Measurements from ENCODE around the gene ATXN7. TPM values are rescaled to one million over a fixed set of nuclear protein-coding genes. Genes with fewer than 3 reads are reported as not detected.

ATXN7 gene
- total RNA-seq, 1 donor from 2014 or later, result 22.1 TPM

DNA sequence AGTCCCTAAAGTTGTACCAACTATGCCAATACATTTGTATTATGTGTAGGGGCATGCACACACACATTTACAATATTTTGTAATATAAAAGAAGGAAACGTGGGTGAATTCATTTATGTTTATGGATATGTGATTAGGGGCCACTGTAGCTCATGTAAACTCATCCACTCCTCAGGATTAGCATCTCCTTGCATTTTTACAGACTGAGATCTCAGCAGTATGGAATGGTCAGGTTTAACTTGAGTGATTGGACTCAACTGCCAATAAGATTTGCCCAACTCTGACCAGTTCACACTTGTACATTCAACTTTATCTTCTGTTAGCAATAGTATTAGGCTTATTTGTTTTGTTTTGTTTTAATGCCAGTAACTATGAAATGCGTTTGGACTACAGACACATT, 123.2 kb downstream of the ATXN7 start:
- Mint-ChIP-seq H3K4me3 (ENCODE audit: unreplicated experiment) (no peak overlapping the region), H3K36me3 (ENCODE audit: unreplicated experiment) (no peaks in the 10 kb centered on the region), H3K27me3 (ENCODE audit: unreplicated experiment) (no peaks in the 10 kb centered on the region), H3K9me3 (ENCODE audit: unreplicated experiment) (no peaks in the 10 kb centered on the region), H3K4me1 (ENCODE audit: low read depth, unreplicated experiment) (no peaks in the 10 kb centered on the region), H3K27ac (ENCODE audit: unreplicated experiment) (no peak overlapping the region)
- TF ChIP-seq, protein P1, sequence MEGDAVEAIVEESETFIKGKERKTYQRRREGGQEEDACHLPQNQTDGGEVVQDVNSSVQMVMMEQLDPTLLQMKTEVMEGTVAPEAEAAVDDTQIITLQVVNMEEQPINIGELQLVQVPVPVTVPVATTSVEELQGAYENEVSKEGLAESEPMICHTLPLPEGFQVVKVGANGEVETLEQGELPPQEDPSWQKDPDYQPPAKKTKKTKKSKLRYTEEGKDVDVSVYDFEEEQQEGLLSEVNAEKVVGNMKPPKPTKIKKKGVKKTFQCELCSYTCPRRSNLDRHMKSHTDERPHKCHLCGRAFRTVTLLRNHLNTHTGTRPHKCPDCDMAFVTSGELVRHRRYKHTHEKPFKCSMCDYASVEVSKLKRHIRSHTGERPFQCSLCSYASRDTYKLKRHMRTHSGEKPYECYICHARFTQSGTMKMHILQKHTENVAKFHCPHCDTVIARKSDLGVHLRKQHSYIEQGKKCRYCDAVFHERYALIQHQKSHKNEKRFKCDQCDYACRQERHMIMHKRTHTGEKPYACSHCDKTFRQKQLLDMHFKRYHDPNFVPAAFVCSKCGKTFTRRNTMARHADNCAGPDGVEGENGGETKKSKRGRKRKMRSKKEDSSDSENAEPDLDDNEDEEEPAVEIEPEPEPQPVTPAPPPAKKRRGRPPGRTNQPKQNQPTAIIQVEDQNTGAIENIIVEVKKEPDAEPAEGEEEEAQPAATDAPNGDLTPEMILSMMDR (IDR thresholded peaks at IDR 0.05; ENCODE audit: partially characterized antibody, unreplicated experiment), result no peak
- no peak for DNase-seq

GRCh38 chr3:63988943-63989342, 125.3 kb downstream of the ATXN7 start:
- TF ChIP-seq, protein P1 (IDR thresholded peaks at IDR 0.05; ENCODE audit: partially characterized antibody, unreplicated experiment), result no peak
- no peak for DNase-seq
- H3K4me1 Mint-ChIP-seq (ENCODE audit: low read depth, unreplicated experiment), result no peaks in the 10 kb centered on the region
- no peaks in the 10 kb centered on the region for H3K27me3 Mint-ChIP-seq (ENCODE audit: unreplicated experiment)
- no peaks in the 10 kb centered on the region for H3K9me3 Mint-ChIP-seq (ENCODE audit: unreplicated experiment)
- H3K36me3 Mint-ChIP-seq (ENCODE audit: unreplicated experiment), result no peaks in the 10 kb centered on the region
- no peak overlapping the region for H3K27ac Mint-ChIP-seq (ENCODE audit: unreplicated experiment)
- no peak overlapping the region for H3K4me3 Mint-ChIP-seq (ENCODE audit: unreplicated experiment)

GRCh38 chr3:63990204-63990603, 126.5 kb downstream of the ATXN7 start:
- TF ChIP-seq, protein P1 (IDR thresholded peaks at IDR 0.05; ENCODE audit: partially characterized antibody, unreplicated experiment), result no peak
- no peak for DNase-seq
- Mint-ChIP-seq H3K27me3 (ENCODE audit: unreplicated experiment) (no peaks in the 10 kb centered on the region), H3K36me3 (ENCODE audit: unreplicated experiment) (no peaks in the 10 kb centered on the region), H3K27ac (ENCODE audit: unreplicated experiment) (no peak overlapping the region), H3K9me3 (ENCODE audit: unreplicated experiment) (no peaks in the 10 kb centered on the region), H3K4me3 (ENCODE audit: unreplicated experiment) (no peak overlapping the region), H3K4me1 (ENCODE audit: low read depth, unreplicated experiment) (no peaks in the 10 kb centered on the region)

GRCh38 chr3:63990733-63991132, 127.1 kb downstream of the ATXN7 start:
- H3K4me1 Mint-ChIP-seq (ENCODE audit: low read depth, unreplicated experiment), result no peaks in the 10 kb centered on the region
- no peak overlapping the region for H3K4me3 Mint-ChIP-seq (ENCODE audit: unreplicated experiment)
- no peak for DNase-seq
- TF ChIP-seq, protein P1 (IDR thresholded peaks at IDR 0.05; ENCODE audit: partially characterized antibody, unreplicated experiment), result no peak
- H3K27ac Mint-ChIP-seq (ENCODE audit: unreplicated experiment), result no peak overlapping the region
- no peaks in the 10 kb centered on the region for H3K36me3 Mint-ChIP-seq (ENCODE audit: unreplicated experiment)
- no peaks in the 10 kb centered on the region for H3K9me3 Mint-ChIP-seq (ENCODE audit: unreplicated experiment)
- no peaks in the 10 kb centered on the region for H3K27me3 Mint-ChIP-seq (ENCODE audit: unreplicated experiment)

- TF ChIP-seq, protein P1 (IDR thresholded peaks at IDR 0.05; ENCODE audit: partially characterized antibody, unreplicated experiment), result no peak
- DNase-seq, result no peak
- H3K4me1 Mint-ChIP-seq (ENCODE audit: low read depth, unreplicated experiment), result no peaks in the 10 kb centered on the region
- H3K27ac Mint-ChIP-seq (ENCODE audit: unreplicated experiment), result no peak overlapping the region
- no peaks in the 10 kb centered on the region for H3K9me3 Mint-ChIP-seq (ENCODE audit: unreplicated experiment)
- H3K27me3 Mint-ChIP-seq (ENCODE audit: unreplicated experiment), result no peaks in the 10 kb centered on the region
- H3K4me3 Mint-ChIP-seq (ENCODE audit: unreplicated experiment), result no peak overlapping the region
- peaks cover 6% of the 10 kb centered on the region for H3K36me3 Mint-ChIP-seq (ENCODE audit: unreplicated experiment)
These were observed 128.0 kb downstream of the ATXN7 start for GRCh38 chr3:63991666-63992065.
